ENCODE results near the gene GTF2IRD1. TPM values are rescaled to one million over a fixed set of nuclear protein-coding genes. Genes with fewer than 3 reads are reported as not detected.

Gene GTF2IRD1
- total RNA-seq, 1 experiment from 2014 or later: not detected

GRCh38 chr7:74516214-74516613 lies 62.5 kb downstream of the GTF2IRD1 start:
- no peak overlapping the region for H3K4me2 ChIP-seq (ENCODE audit: low read depth, low read length, poor library complexity, severe bottlenecking)
- DNase-seq: no peak
- H3K36me3 ChIP-seq (ENCODE audit: insufficient read depth, low read length): no peaks in the 10 kb centered on the region
- no peaks in the 10 kb centered on the region for H3K79me2 ChIP-seq (ENCODE audit: low read length)
- no peaks in the 10 kb centered on the region for H4K20me1 ChIP-seq (ENCODE audit: insufficient read depth, low read depth, low read length)
- no peaks in the 10 kb centered on the region for H3K9me3 ChIP-seq (ENCODE audit: low read length)
- H3K9me2 ChIP-seq (replicated peaks; ENCODE audit: insufficient read depth, low read length): no peaks in the 10 kb centered on the region
- no peaks in the 10 kb centered on the region for H3K4me1 ChIP-seq (ENCODE audit: low read length)
- no peak overlapping the region for H3K9ac ChIP-seq (ENCODE audit: low read length)
- no peak overlapping the region for H3K4me3 ChIP-seq (ENCODE audit: low read length)
- H3K27ac ChIP-seq (ENCODE audit: low read length): no peak overlapping the region
- H2AFZ ChIP-seq (ENCODE audit: low read length): no peak overlapping the region
- no peaks in the 10 kb centered on the region for H3K27me3 ChIP-seq (ENCODE audit: low read length)

DNA sequence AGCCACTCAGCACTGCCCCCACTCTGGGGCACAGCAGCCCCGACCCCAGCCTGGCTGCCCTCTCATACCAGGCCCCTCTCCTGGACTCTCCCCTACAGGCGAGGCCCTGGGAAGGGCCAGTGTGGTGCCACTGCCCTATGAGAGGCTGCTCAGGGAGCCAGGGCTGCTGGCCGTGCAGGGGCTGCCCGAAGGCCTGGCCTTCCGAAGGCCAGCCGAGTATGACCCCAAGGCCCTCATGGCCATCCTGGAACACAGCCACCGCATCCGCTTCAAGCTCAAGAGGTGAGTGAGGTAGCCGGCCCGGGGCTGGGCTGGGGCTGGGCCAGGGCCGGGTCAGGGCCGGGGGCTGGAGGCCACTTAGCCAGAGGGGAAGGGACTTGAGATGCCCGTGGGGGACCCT lies 64.3 kb downstream of the GTF2IRD1 start:
- Histone ChIP-seq H3K4me1 (ENCODE audit: low read length) (no peaks in the 10 kb centered on the region), H3K4me3 (ENCODE audit: low read length) (no peak overlapping the region), H3K4me2 (ENCODE audit: low read depth, low read length, poor library complexity, severe bottlenecking) (no peak overlapping the region), H2AFZ (ENCODE audit: low read length) (no peak overlapping the region), H4K20me1 (ENCODE audit: insufficient read depth, low read depth, low read length) (no peaks in the 10 kb centered on the region), H3K27me3 (ENCODE audit: low read length) (no peaks in the 10 kb centered on the region), H3K9me2 (replicated peaks; ENCODE audit: insufficient read depth, low read length) (no peaks in the 10 kb centered on the region), H3K9ac (ENCODE audit: low read length) (no peak overlapping the region), H3K79me2 (ENCODE audit: low read length) (no peaks in the 10 kb centered on the region), H3K36me3 (ENCODE audit: insufficient read depth, low read length) (no peaks in the 10 kb centered on the region), H3K27ac (ENCODE audit: low read length) (no peak overlapping the region), H3K9me3 (ENCODE audit: low read length) (no peaks in the 10 kb centered on the region)
- no peak for DNase-seq

- no peaks in the 10 kb centered on the region for H3K36me3 ChIP-seq (ENCODE audit: insufficient read depth, low read length)
- no peak for DNase-seq
- H3K9me3 ChIP-seq (ENCODE audit: low read length): no peaks in the 10 kb centered on the region
- H3K4me2 ChIP-seq (ENCODE audit: low read depth, low read length, poor library complexity, severe bottlenecking): no peak overlapping the region
- H3K9me2 ChIP-seq (replicated peaks; ENCODE audit: insufficient read depth, low read length): no peaks in the 10 kb centered on the region
- no peak overlapping the region for H2AFZ ChIP-seq (ENCODE audit: low read length)
- H3K79me2 ChIP-seq (ENCODE audit: low read length): no peaks in the 10 kb centered on the region
- H3K4me1 ChIP-seq (ENCODE audit: low read length): no peaks in the 10 kb centered on the region
- H3K27me3 ChIP-seq (ENCODE audit: low read length): no peaks in the 10 kb centered on the region
- no peak overlapping the region for H3K4me3 ChIP-seq (ENCODE audit: low read length)
- no peak overlapping the region for H3K9ac ChIP-seq (ENCODE audit: low read length)
- no peaks in the 10 kb centered on the region for H4K20me1 ChIP-seq (ENCODE audit: insufficient read depth, low read depth, low read length)
- H3K27ac ChIP-seq (ENCODE audit: low read length): no peak overlapping the region
Measured at GRCh38 chr7:74518654-74519053, 64.9 kb downstream of the GTF2IRD1 start.

- no peaks in the 10 kb centered on the region for H4K20me1 ChIP-seq (ENCODE audit: insufficient read depth, low read depth, low read length)
- no peaks in the 10 kb centered on the region for H3K79me2 ChIP-seq (ENCODE audit: low read length)
- no peak overlapping the region for H3K9ac ChIP-seq (ENCODE audit: low read length)
- H3K4me3 ChIP-seq (ENCODE audit: low read length): no peak overlapping the region
- no peak overlapping the region for H3K27ac ChIP-seq (ENCODE audit: low read length)
- H3K27me3 ChIP-seq (ENCODE audit: low read length): no peaks in the 10 kb centered on the region
- DNase-seq: no peak
- H2AFZ ChIP-seq (ENCODE audit: low read length): no peak overlapping the region
- no peak overlapping the region for H3K4me2 ChIP-seq (ENCODE audit: low read depth, low read length, poor library complexity, severe bottlenecking)
- no peaks in the 10 kb centered on the region for H3K4me1 ChIP-seq (ENCODE audit: low read length)
- H3K9me2 ChIP-seq (replicated peaks; ENCODE audit: insufficient read depth, low read length): no peaks in the 10 kb centered on the region
- H3K9me3 ChIP-seq (ENCODE audit: low read length): no peaks in the 10 kb centered on the region
- H3K36me3 ChIP-seq (ENCODE audit: insufficient read depth, low read length): no peaks in the 10 kb centered on the region
Measured at GRCh38 chr7:74519395-74519794, 65.7 kb downstream of the GTF2IRD1 start.

DNA sequence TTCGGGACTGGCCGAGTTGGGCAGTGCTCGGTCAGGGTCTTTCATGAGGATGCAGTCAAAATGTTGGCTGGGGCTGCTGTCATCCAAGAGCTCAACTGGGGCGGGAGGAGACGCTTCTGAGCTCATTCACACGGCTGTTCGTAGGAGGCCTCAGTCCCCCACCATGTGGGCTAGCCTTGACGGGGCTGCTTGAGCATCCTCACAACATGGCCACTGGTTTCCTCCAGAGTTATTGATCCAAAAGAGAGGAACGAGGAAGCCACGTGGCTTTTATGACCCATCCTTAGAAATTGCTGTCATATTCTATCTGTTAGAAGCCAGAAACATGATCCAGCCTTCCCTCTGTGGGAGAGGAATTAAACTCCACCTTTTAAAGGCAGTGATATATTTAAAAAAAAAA lies 68.1 kb downstream of the GTF2IRD1 start:
- H3K4me2 ChIP-seq (ENCODE audit: low read depth, low read length, poor library complexity, severe bottlenecking): no peak overlapping the region

DNA sequence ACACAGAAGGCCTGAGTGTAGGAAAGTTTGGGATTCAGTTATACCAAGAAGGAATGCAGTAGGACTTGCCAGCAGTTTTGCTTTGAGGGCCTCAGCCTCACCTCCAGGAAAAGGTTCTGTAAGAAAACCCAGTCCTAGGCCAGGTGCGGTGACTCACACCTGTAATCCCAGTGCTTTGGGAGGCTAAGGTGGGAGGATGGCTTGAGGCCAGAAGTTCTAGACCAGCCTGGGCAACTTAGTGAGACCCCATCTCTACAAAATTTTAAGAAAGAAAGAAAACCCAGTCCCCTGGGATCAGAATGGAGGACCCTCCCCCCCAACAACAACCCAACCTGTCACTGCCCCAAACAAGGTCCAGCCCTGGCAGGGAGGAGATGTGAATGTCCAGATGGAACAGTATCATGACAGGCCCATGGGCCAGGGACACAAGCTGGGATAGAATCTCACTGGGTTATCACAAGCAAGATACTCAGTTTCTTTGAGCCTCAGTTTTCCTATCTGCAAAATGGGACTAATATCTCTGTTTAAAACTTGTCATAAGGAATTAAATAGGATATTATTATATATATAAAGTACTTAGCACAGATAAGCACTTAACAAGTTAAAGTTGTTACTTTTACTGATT lies 68.7 kb downstream of the GTF2IRD1 start:
- no peak overlapping the region for H2AFZ ChIP-seq (ENCODE audit: low read length)
- H3K4me2 ChIP-seq (ENCODE audit: low read depth, low read length, poor library complexity, severe bottlenecking): no peak overlapping the region
- H3K36me3 ChIP-seq (ENCODE audit: insufficient read depth, low read length): no peaks in the 10 kb centered on the region
- H3K9me3 ChIP-seq (ENCODE audit: low read length): no peaks in the 10 kb centered on the region
- no peaks in the 10 kb centered on the region for H3K79me2 ChIP-seq (ENCODE audit: low read length)
- no peak for DNase-seq
- H3K27ac ChIP-seq (ENCODE audit: low read length): no peak overlapping the region
- H3K9me2 ChIP-seq (replicated peaks; ENCODE audit: insufficient read depth, low read length): no peaks in the 10 kb centered on the region
- H3K4me1 ChIP-seq (ENCODE audit: low read length): no peaks in the 10 kb centered on the region
- H3K4me3 ChIP-seq (ENCODE audit: low read length): no peak overlapping the region
- no peak overlapping the region for H3K9ac ChIP-seq (ENCODE audit: low read length)
- no peaks in the 10 kb centered on the region for H3K27me3 ChIP-seq (ENCODE audit: low read length)
- H4K20me1 ChIP-seq (ENCODE audit: insufficient read depth, low read depth, low read length): no peaks in the 10 kb centered on the region

More for the DNA sequence above, 68.1 kb downstream of the GTF2IRD1 start:
- Histone ChIP-seq H3K36me3 (ENCODE audit: insufficient read depth, low read length) (no peaks in the 10 kb centered on the region), H3K9me2 (replicated peaks; ENCODE audit: insufficient read depth, low read length) (no peaks in the 10 kb centered on the region), H3K4me1 (ENCODE audit: low read length) (no peaks in the 10 kb centered on the region), H3K4me3 (ENCODE audit: low read length) (no peak overlapping the region), H3K9ac (ENCODE audit: low read length) (no peak overlapping the region), H3K79me2 (ENCODE audit: low read length) (no peaks in the 10 kb centered on the region), H2AFZ (ENCODE audit: low read length) (no peak overlapping the region), H3K9me3 (ENCODE audit: low read length) (no peaks in the 10 kb centered on the region), H3K27me3 (ENCODE audit: low read length) (no peaks in the 10 kb centered on the region), H4K20me1 (ENCODE audit: insufficient read depth, low read depth, low read length) (no peaks in the 10 kb centered on the region), H3K27ac (ENCODE audit: low read length) (no peak overlapping the region)
- no peak for DNase-seq

GRCh38 chr7:74523015-74523414 lies 69.3 kb downstream of the GTF2IRD1 start:
- Histone ChIP-seq H3K4me2 (ENCODE audit: low read depth, low read length, poor library complexity, severe bottlenecking) (no peak overlapping the region), H3K9me3 (ENCODE audit: low read length) (no peaks in the 10 kb centered on the region), H2AFZ (ENCODE audit: low read length) (no peak overlapping the region), H4K20me1 (ENCODE audit: insufficient read depth, low read depth, low read length) (no peaks in the 10 kb centered on the region), H3K9me2 (replicated peaks; ENCODE audit: insufficient read depth, low read length) (no peaks in the 10 kb centered on the region), H3K4me3 (ENCODE audit: low read length) (no peak overlapping the region), H3K79me2 (ENCODE audit: low read length) (no peaks in the 10 kb centered on the region), H3K27me3 (ENCODE audit: low read length) (no peaks in the 10 kb centered on the region), H3K27ac (ENCODE audit: low read length) (no peak overlapping the region), H3K9ac (ENCODE audit: low read length) (no peak overlapping the region), H3K36me3 (ENCODE audit: insufficient read depth, low read length) (no peaks in the 10 kb centered on the region), H3K4me1 (ENCODE audit: low read length) (no peaks in the 10 kb centered on the region)
- no peak for DNase-seq

GRCh38 chr7:74525140-74525539 lies 71.4 kb downstream of the GTF2IRD1 start:
- Histone ChIP-seq H3K9ac (ENCODE audit: low read length) (no peak overlapping the region), H3K4me2 (ENCODE audit: low read depth, low read length, poor library complexity, severe bottlenecking) (no peak overlapping the region), H2AFZ (ENCODE audit: low read length) (no peak overlapping the region), H3K27me3 (ENCODE audit: low read length) (no peaks in the 10 kb centered on the region), H3K4me1 (ENCODE audit: low read length) (no peaks in the 10 kb centered on the region), H3K79me2 (ENCODE audit: low read length) (no peaks in the 10 kb centered on the region), H3K4me3 (ENCODE audit: low read length) (no peak overlapping the region), H4K20me1 (ENCODE audit: insufficient read depth, low read depth, low read length) (no peaks in the 10 kb centered on the region), H3K9me2 (replicated peaks; ENCODE audit: insufficient read depth, low read length) (no peaks in the 10 kb centered on the region), H3K27ac (ENCODE audit: low read length) (no peak overlapping the region), H3K36me3 (ENCODE audit: insufficient read depth, low read length) (no peaks in the 10 kb centered on the region), H3K9me3 (ENCODE audit: low read length) (no peaks in the 10 kb centered on the region)
- no peak for DNase-seq

DNA sequence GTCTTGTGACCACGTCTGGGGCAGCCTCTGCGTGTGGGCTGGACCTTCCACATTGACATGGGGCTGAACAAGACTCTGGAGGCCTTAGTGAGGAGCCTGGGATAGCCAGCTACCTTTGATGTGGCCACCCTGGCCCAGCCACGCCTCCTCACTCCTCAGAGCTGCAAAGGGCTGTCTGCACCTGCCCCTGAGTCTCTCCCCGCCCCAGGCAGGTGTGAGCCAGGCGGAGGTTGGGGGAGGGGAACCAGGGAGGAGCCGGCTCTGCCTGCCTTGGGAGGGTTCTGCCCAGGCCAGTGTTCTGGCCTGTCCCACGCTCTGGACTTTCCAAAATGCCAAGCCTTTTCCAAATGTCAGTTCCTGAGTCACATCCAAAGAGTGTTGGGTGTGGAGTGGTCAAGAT lies 72.2 kb downstream of the GTF2IRD1 start:
- Histone ChIP-seq H3K4me2 (ENCODE audit: low read depth, low read length, poor library complexity, severe bottlenecking) (no peak overlapping the region), H3K27me3 (ENCODE audit: low read length) (no peaks in the 10 kb centered on the region), H3K79me2 (ENCODE audit: low read length) (no peaks in the 10 kb centered on the region), H3K9me3 (ENCODE audit: low read length) (no peaks in the 10 kb centered on the region), H3K9ac (ENCODE audit: low read length) (no peak overlapping the region), H3K36me3 (ENCODE audit: insufficient read depth, low read length) (no peaks in the 10 kb centered on the region), H3K9me2 (replicated peaks; ENCODE audit: insufficient read depth, low read length) (no peaks in the 10 kb centered on the region), H2AFZ (ENCODE audit: low read length) (no peak overlapping the region), H3K4me1 (ENCODE audit: low read length) (no peaks in the 10 kb centered on the region), H4K20me1 (ENCODE audit: insufficient read depth, low read depth, low read length) (no peaks in the 10 kb centered on the region), H3K4me3 (ENCODE audit: low read length) (no peak overlapping the region), H3K27ac (ENCODE audit: low read length) (no peak overlapping the region)
- DNase-seq: no peak

All from Karpas-422 (cell line).